GM21423 (cell line): Measurements from ENCODE around the gene CD200R1.
A peak's percentile ranks its signal among the peaks of the same experiment; 100 is the strongest.
"Not testable (repeated sequence)": the region's sequence is repeated elsewhere in the genome, so short reads cannot be mapped to it uniquely, and the experiment has no call there.

Source experiments
- ATAC-seq: cut with Tn5 transposase; IDR thresholded peaks from one replicate; pipeline ENCODE4 v1.9.1; 2021; ENCODE audit warnings: mild to moderate bottlenecking, moderate library complexity; ENCODE audit not compliant: unreplicated experiment

The CD200R1 gene

DNA sequence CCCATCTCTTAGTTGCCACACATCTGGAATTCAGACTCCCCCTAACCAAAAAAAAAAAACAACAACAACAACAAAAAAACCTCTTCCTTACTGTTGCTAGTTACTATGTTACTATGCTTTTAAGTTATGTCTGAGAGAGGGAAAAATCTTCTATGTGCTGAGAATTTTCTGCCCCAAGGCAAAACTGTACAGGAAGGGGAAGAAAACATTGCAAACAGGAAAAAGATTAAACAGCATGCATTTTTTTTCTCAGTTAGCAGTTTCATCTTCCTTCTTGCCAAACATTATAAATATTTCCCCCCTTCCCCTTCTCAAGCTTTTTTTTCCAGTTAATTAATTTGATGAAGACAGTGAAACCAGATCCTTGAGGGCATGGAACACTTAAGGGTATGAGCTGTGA lies 1.1 kb upstream of the CD200R1 start:
- ATAC-seq: no peak

DNA sequence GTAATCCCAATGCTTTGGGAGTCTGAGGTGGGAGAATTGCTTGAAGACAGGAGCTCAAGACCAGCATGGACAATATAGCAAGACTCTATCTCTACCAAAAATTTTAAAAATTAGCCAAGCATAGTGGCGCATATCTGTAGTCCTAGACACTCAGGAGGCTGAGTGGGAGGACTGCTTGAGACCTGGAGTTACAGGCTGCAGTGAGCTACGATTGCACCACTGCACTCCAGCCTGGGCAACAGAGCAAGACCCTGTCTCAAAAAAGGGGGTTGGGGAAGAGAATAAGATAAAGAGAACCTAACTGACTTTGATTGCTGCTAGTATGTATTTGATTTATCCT lies 755 bp downstream of the CD200R1 start:
- ATAC-seq: peak; percentile 21

- peak; percentile 86 for ATAC-seq
Measured at GRCh38 chr3:112973325-112974177, 1.4 kb downstream of the CD200R1 start.

GRCh38 chr3:112972158-112972557 lies 2.7 kb downstream of the CD200R1 start:
- ATAC-seq: no peak

GRCh38 chr3:112967828-112968227 lies 7.1 kb downstream of the CD200R1 start:
- ATAC-seq: no peak

DNA sequence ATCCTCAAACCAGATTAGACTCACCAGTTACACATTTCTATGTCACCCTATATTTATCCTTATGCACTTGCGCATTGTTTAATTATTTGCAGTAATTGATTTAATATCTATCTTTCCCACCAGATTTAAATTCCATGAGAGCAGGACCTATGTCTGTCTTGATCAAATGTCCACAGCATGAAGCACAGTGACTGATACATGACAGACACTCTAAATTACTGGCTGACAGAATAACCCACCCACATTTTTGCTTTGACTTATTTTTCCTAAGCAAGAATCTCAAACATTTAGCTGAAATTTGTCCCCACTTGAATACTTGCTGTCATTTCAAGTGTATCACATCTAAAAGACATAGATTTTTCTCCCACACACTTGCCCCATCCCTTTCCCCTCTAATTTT lies 7.5 kb downstream of the CD200R1 start:
- no peak for ATAC-seq

DNA sequence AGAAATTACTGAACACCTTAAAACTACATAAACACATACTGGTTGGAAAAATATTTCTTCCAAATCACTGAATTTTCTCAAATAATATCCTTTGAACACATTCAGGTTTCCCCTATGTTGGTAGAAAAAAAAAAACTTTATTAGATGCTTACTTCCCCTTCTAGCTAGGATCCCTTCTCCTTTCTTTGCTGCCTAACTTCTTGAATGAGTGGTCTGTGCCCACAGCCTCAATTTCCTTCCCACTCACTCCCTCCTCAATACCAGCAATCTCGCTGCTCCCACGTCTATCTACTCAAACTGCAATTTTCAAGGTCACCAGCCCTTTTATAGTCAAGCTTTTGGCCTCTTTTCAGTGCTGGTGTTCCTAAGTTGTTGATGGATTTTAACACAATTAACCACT lies 8.3 kb downstream of the CD200R1 start:
- ATAC-seq: no peak

GRCh38 chr3:112965656-112966055 lies 9.2 kb downstream of the CD200R1 start:
- no peak for ATAC-seq

- no peak for ATAC-seq
Measured at GRCh38 chr3:112963683-112964082, 11.2 kb downstream of the CD200R1 start.

GRCh38 chr3:112958811-112959560 lies 15.9 kb downstream of the CD200R1 start:
- ATAC-seq: no peak

GRCh38 chr3:112956351-112956750 lies 18.6 kb downstream of the CD200R1 start:
- ATAC-seq: no peak

GRCh38 chr3:112948346-112948838 lies 26.5 kb downstream of the CD200R1 start:
- no peak for ATAC-seq

GRCh38 chr3:112931736-112932521 lies 43.0 kb downstream of the CD200R1 start:
- ATAC-seq: no peak

GRCh38 chr3:112930771-112931170 lies 44.1 kb downstream of the CD200R1 start:
- no peak for ATAC-seq

DNA sequence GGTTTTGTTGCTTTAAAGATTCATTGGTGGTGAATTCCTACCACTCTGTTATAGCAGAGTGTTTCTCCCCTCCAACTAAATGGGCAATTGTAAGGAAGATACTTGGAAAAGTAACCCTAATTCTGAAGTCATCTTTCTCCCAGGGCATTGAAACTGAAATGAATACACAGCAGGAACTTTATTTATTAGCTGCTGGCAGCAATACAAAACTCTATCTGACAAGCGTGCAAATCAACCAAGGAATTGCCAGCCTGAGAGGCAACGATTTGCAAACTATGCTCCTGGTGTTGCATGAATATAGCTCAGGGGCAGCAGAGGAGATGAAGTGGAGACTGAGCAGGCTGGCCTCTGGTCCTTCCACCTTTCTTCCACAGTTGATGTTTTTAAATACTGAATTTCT lies 48.9 kb downstream of the CD200R1 start:
- ATAC-seq: no peak

GRCh38 chr3:112925560-112925959 lies 49.3 kb downstream of the CD200R1 start:
- ATAC-seq: no peak

DNA sequence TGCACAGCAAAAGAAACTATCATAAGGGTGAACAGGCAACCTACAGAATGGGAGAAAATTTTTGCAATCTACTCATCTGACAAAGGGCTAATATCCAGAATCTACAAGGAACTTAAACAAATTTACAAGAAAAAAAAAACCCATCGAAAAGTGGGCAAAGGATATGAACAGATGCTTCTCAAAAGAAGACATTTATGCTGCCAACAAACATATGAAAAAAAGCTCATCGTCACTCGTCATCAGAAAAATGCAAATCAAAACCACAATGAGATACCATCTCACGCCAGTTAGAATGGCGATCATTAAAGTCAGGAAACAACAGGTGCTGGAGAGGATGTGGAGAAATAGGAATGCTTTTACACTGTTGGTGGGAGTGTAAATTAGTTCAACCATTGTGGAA lies 55.4 kb downstream of the CD200R1 start:
- not testable (repeated sequence) for ATAC-seq

- ATAC-seq: peak; percentile 94
Measured at GRCh38 chr3:112908252-112908651, 66.7 kb downstream of the CD200R1 start.

DNA sequence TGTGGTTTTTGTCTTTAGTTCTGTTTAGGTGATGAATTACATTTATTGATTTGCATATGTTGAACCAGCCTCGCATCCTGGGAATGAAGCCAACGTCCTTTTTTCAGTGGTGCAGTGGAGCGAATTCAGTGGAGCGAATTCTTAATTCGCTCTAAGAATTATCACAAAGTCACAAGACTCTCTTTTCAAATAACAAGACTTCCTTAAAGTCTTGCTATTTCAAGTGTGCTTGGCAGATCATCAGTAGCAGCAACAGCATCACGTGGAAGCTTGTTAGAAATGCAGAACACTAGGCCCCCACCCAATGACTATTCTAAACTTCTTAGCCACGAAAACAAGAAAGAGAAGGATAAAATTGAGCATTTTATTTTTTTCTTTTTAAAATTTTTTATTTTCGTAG lies 70.1 kb downstream of the CD200R1 start:
- no peak for ATAC-seq

DNA sequence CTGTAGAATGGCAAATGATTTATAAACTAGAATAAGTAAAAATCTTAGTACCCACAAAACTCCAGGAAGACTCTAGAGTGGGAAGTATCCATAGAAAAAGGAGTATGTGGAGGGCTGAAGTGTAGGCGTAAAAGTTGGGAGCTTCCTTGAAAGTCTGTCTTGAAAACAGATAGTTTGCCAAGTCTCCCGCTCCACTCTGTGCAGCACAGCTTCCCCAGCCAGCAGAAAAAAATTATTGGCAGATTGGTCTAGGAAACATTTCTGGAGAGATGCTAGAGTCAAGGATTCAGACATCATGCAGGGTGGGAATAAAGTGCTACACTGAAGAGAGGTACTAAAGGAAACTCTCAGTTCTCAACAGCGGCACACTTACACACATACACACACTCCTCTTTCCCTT lies 74.8 kb downstream of the CD200R1 start:
- ATAC-seq: no peak

- no peak for ATAC-seq
Measured at GRCh38 chr3:112897791-112898190, 77.1 kb downstream of the CD200R1 start.
